GM12878 (cell line): ENCODE data around the gene DCC.

Source experiments
- E4F1 ChIP-seq: fragments of 450-650 bp; IDR thresholded peaks from 2 replicates; pipeline ENCODE4 v1.6.1; 2018; ENCODE audit warnings: borderline replicate concordance, mild to moderate bottlenecking; ENCODE audit not compliant: partially characterized antibody
- EZH2 ChIP-seq: IDR thresholded peaks from 2 replicates; pipeline ENCODE4 v1.6.1; 2012; ENCODE audit warnings: low read depth, mild to moderate bottlenecking, control low read depth, inconsistent platforms, low read length, borderline replicate concordance; ENCODE audit not compliant: control insufficient read depth
- IRF3 ChIP-seq: fragments of 450-650 bp; IDR thresholded peaks from 2 replicates; pipeline ENCODE4 v1.6.1; 2014; ENCODE audit warnings: mild to moderate bottlenecking
- JUND ChIP-seq: IDR thresholded peaks from 2 replicates; pipeline ENCODE4 v1.6.1; 2012; ENCODE audit warnings: low read depth, mild to moderate bottlenecking, low read length, improper control_type of control experiment, moderate library complexity
- KDM1A ChIP-seq: fragments of 200-600 bp; sonication (generic); IDR thresholded peaks from 2 replicates; pipeline ENCODE4 v1.6.1; 2016; ENCODE audit warnings: borderline replicate concordance
- POLR2AphosphoS2 ChIP-seq: IDR thresholded peaks from 2 replicates; pipeline ENCODE4 v1.6.1; 2011; ENCODE audit warnings: low read depth, mild to moderate bottlenecking, low read length, improper control_type of control experiment, moderate library complexity
- SP1 ChIP-seq: IDR thresholded peaks from one replicate; pipeline ENCODE4 v1.6.1; 2011; ENCODE audit warnings: low read depth, low read length
- SREBF2 ChIP-seq: IDR thresholded peaks from 2 replicates; pipeline ENCODE4 v1.6.1; 2012; ENCODE audit warnings: mild to moderate bottlenecking, low read length
- TF ChIP-seq, protein P1 (sequence below), 3 experiments: IDR thresholded peaks in 2 of 3; conservative IDR thresholded peaks in 1 of 3; 2 replicates each; pipeline ENCODE4 v1.5.1; 2011; ENCODE audit warnings: low read depth in 3 of 3, low read length in 3 of 3, mild to moderate bottlenecking in 3 of 3, control low read depth in 2 of 3, moderate library complexity in 2 of 3, inconsistent platforms in 1 of 3, mixed read lengths in 1 of 3; ENCODE audit not compliant: control insufficient read depth in 2 of 3, insufficient read depth in 1 of 3; ENCODE audit errors: extremely low read depth in 1 of 3

DNA sequence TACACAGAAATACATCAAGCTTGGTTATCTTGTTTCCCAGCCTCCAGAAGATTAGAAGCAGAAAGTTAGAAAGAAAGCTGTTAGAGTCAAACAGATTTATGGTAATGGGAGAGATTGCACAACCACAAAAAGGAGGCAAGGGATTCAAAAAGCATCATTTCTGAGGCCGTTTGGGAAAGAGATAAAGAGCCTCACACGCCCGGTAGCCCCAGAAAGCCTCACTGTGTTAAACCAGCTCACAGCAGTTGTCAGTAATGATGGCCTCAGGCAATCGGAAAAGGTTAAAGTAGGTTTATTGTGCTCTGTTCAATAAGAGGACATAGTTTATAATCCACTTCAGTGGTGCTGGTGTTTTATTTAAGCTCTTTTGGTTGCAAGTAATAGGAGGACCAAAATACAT lies 111.3 kb downstream of the DCC start:
- TF ChIP-seq, protein P1, sequence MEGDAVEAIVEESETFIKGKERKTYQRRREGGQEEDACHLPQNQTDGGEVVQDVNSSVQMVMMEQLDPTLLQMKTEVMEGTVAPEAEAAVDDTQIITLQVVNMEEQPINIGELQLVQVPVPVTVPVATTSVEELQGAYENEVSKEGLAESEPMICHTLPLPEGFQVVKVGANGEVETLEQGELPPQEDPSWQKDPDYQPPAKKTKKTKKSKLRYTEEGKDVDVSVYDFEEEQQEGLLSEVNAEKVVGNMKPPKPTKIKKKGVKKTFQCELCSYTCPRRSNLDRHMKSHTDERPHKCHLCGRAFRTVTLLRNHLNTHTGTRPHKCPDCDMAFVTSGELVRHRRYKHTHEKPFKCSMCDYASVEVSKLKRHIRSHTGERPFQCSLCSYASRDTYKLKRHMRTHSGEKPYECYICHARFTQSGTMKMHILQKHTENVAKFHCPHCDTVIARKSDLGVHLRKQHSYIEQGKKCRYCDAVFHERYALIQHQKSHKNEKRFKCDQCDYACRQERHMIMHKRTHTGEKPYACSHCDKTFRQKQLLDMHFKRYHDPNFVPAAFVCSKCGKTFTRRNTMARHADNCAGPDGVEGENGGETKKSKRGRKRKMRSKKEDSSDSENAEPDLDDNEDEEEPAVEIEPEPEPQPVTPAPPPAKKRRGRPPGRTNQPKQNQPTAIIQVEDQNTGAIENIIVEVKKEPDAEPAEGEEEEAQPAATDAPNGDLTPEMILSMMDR (IDR thresholded peaks at IDR 0.05 in 2 of 3, conservative IDR thresholded peaks at IDR 0.05 in 1 of 3; ENCODE audit: control insufficient read depth in 2 of 3, extremely low read depth in 1 of 3, insufficient read depth in 1 of 3, low read depth in 3 of 3, low read length in 3 of 3) = no peak
- TF ChIP-seq KDM1A = no peak
- no peak for TF ChIP-seq E4F1
- no peak for TF ChIP-seq SP1
- no peak for TF ChIP-seq SREBF2
- no peak for TF ChIP-seq EZH2
- no peak for TF ChIP-seq JUND
- TF ChIP-seq IRF3 = no peak
- no peak for TF ChIP-seq POLR2AphosphoS2
